ENCODE measurements around the gene ETNPPL. TPM values are rescaled to one million over a fixed set of nuclear protein-coding genes. Genes with fewer than 3 reads are reported as not detected.

The ETNPPL gene
- total and polyA plus RNA-seq, 9 of the 15 experiments (the other 6 are each of a cell fraction or from before 2014, with no cell fraction given): 0.06 to 0.14 TPM; not detected in 7

DNA sequence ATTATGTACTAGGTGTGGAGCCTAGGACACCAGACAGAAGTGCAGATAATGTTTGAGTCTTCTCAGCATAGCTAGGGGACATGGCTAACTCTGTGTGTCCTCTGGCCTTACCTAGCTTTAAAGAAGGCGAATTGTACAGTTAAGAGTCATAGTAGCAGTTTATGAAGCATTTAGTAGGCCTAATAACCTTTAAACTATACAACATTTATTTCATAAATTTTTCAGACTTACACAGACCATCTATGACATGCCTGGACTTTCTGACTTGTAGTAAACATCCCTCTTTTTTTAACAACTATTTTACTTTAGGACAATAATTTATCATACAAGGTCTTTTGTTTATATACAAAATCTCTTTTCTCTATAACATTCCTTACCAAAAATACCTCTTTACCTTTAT lies 37.4 kb downstream of the ETNPPL start:
- no peaks in the 10 kb centered on the region for H4K20me1 ChIP-seq (replicated peaks; ENCODE audit: control insufficient read depth, insufficient read depth, low read length)
- no TSS peak for BruUV-seq (replicated peaks)
- ATAC-seq (no peak), DNase-seq (ENCODE audit: extremely low read depth in 1 of 4, low spot score in 3 of 4) (no peak), FAIRE-seq (no peak)
- WGBS (ENCODE audit: insufficient coverage, low coverage, missing lambda C conversion rate): 7% methylated on average over 1 of the region's 1 CpG
- H3K4me1 ChIP-seq (replicated peaks in 1 of 2; ENCODE audit: control insufficient read depth in 2 of 2, insufficient read depth in 2 of 2, low read length in 2 of 2): no peaks in the 10 kb centered on the region
- H3K4me3 ChIP-seq: no peak overlapping the region
- H3K36me3 ChIP-seq (ENCODE audit: control insufficient read depth, insufficient read depth, low read length): no peaks in the 10 kb centered on the region
- no peaks in the 10 kb centered on the region for H3K9me3 ChIP-seq (replicated peaks; ENCODE audit: control insufficient read depth, insufficient read depth, low read depth, low read length)
- H3K9me1 ChIP-seq (ENCODE audit: control insufficient read depth, insufficient read depth, low read length): no peaks in the 10 kb centered on the region
- TF ChIP-seq TOE1 (IDR thresholded peaks at IDR 0.05; ENCODE audit: borderline replicate concordance): no peak
- no peak for TF ChIP-seq TOE1 (CRISPR knock-in tag; IDR thresholded peaks at IDR 0.05; ENCODE audit: borderline replicate concordance, low read depth)
- TF ChIP-seq ZFP36 (IDR thresholded peaks at IDR 0.05; ENCODE audit: low read depth, low read length, partially characterized antibody): peak; percentile 71
- TF ChIP-seq HMG20A (CRISPR knock-in tag; conservative IDR thresholded peaks at IDR 0.05): no peak
- no peak for TF ChIP-seq CBX5 (IDR thresholded peaks at IDR 0.05; ENCODE audit: borderline replicate concordance, low read depth)
- no peak for TF ChIP-seq ZNF589 (CRISPR knock-in tag; IDR thresholded peaks at IDR 0.05; ENCODE audit: low read depth)
- no peak for TF ChIP-seq NCOR1 (IDR thresholded peaks at IDR 0.05)
- H3K79me2 ChIP-seq (ENCODE audit: control insufficient read depth, insufficient read depth, low read length): no peaks in the 10 kb centered on the region
- H3K9ac ChIP-seq (ENCODE audit: insufficient read depth in 1 of 2, low read depth in 2 of 2, low read length in 2 of 2): no peak overlapping the region
- H3K27me3 ChIP-seq (ENCODE audit: control insufficient read depth in 2 of 2, insufficient read depth in 2 of 2, low read length in 2 of 2): no peaks in the 10 kb centered on the region; a peak in 1 of 5 replicates
- POLR2A ChIA-PET: interaction anchor here (0.6 to 1.0 kb wide), 2 partner anchors 19 to 23 kb away, joined by 3 read pairs; no protein-coding TSS in a partner anchor
- in situ Hi-C loops (cut with MboI): no loop called here
- no peak overlapping the region for H3K4me2 ChIP-seq (ENCODE audit: insufficient read depth, low read length)
- no peak overlapping the region for H2AFZ ChIP-seq (ENCODE audit: low read depth, low read length)
- CTCF ChIA-PET (ENCODE audit: low intra/inter-chr PET ratio): no interaction called here
- intact Hi-C loops (cut with micrococcal nuclease): no loop called here
- no peak overlapping the region for H3K27ac ChIP-seq (ENCODE audit: extremely low read depth, low read depth, low read length)

DNA sequence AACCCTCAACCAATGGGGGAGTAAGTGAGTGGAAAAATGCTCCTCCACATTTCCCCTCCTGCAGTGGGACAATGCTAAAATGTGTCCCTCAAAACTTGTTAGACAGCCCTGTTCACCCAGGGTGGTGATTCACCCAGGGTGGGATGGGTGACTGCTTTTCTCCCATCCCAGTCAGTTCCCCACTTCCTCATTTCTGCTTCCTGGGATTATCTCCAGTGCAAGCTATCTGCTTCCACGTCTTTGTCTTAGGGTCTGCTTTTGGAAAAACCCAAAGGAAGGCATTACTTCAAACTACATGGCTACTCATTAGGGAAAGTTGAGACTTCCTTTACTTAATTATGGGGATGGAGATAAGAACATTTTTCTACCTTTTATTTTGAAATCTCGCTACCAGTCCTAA lies 45.5 kb downstream of the ETNPPL start:
- Histone ChIP-seq H3K27me3 (ENCODE audit: control insufficient read depth in 2 of 2, insufficient read depth in 2 of 2, low read length in 2 of 2) (peaks cover 7 to 8% of the 10 kb centered on the region in 2 experiments; a peak in 3 of 5 replicates), H3K4me3 (no peak overlapping the region), H3K36me3 (ENCODE audit: control insufficient read depth, insufficient read depth, low read length) (no peaks in the 10 kb centered on the region), H3K79me2 (ENCODE audit: control insufficient read depth, insufficient read depth, low read length) (no peaks in the 10 kb centered on the region), H3K9ac (ENCODE audit: insufficient read depth in 1 of 2, low read depth in 2 of 2, low read length in 2 of 2) (no peak overlapping the region), H2AFZ (ENCODE audit: low read depth, low read length) (no peak overlapping the region), H3K4me1 (replicated peaks in 1 of 2; ENCODE audit: control insufficient read depth in 2 of 2, insufficient read depth in 2 of 2, low read length in 2 of 2) (no peaks in the 10 kb centered on the region; a peak in 1 of 5 replicates), H3K4me2 (ENCODE audit: insufficient read depth, low read length) (no peak overlapping the region), H3K27ac (ENCODE audit: extremely low read depth, low read depth, low read length) (no peak overlapping the region), H3K9me3 (replicated peaks; ENCODE audit: control insufficient read depth, insufficient read depth, low read depth, low read length) (no peaks in the 10 kb centered on the region), H3K9me1 (ENCODE audit: control insufficient read depth, insufficient read depth, low read length) (no peaks in the 10 kb centered on the region), H4K20me1 (replicated peaks; ENCODE audit: control insufficient read depth, insufficient read depth, low read length) (no peaks in the 10 kb centered on the region)
- 2% methylated on average over 2 of the region's 2 CpGs for WGBS (ENCODE audit: insufficient coverage, low coverage, missing lambda C conversion rate)
- DNase-seq (ENCODE audit: extremely low read depth in 1 of 4, low spot score in 3 of 4): no peak
- in situ Hi-C loops (cut with MboI): no loop called here
- intact Hi-C loops (cut with micrococcal nuclease): no loop called here
- TF ChIP-seq SPI1 (IDR thresholded peaks at IDR 0.05; ENCODE audit: borderline replicate concordance, low read depth, low read length): peak; percentile 90
- no peak for TF ChIP-seq EZH2 (IDR thresholded peaks at IDR 0.05; ENCODE audit: borderline replicate concordance, low read depth, low read length)
- TF ChIP-seq, protein P1, sequence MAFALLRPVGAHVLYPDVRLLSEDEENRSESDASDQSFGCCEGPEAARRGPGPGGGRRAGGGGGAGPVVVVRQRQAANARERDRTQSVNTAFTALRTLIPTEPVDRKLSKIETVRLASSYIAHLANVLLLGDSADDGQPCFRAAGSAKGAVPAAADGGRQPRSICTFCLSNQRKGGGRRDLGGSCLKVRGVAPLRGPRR (CRISPR knock-in tag; IDR thresholded peaks at IDR 0.05): no peak
- TF ChIP-seq, protein P2, sequence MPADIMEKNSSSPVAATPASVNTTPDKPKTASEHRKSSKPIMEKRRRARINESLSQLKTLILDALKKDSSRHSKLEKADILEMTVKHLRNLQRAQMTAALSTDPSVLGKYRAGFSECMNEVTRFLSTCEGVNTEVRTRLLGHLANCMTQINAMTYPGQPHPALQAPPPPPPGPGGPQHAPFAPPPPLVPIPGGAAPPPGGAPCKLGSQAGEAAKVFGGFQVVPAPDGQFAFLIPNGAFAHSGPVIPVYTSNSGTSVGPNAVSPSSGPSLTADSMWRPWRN (IDR thresholded peaks at IDR 0.05; ENCODE audit: low read depth): no peak
- TF ChIP-seq ZNF24 (IDR thresholded peaks at IDR 0.05): no peak
- ChIA-PET CTCF (ENCODE audit: low intra/inter-chr PET ratio) (no interaction called here), POLR2A (no interaction called here)
- no peak for ATAC-seq
- no TSS peak for BruUV-seq (replicated peaks)
- no peak for FAIRE-seq
